ENCODE measurements around the gene CGB2.

CGB2 gene

DNA sequence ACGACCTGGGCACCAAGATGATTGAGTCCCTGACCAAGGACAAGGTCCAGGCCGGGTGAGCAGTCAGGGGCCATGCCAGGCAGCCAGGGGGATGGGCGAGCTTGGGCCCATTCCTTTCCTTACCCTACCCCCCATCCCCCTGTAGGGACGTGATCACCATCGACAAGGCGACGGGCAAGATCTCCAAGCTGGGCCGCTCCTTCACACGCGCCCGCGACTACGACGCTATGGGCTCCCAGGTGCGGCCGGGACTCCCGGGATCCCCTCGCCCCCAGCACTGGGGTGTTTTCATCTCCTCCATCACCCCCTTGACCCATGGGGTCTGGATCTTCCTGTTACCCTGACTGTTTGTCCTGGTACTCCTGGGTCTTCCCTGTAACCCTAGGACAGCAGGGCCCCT lies 21.9 kb upstream of the CGB2 start:
- POLR2A ChIA-PET: interaction anchor here (0.6 kb wide), 1 partner anchor 48 kb away, joined by 6 read pairs; the partner anchor contains the start of gene CGB7
- no peak overlapping the region for H3K4me3 ChIP-seq (ENCODE audit: control insufficient read depth in 1 of 7, extremely low read depth in 1 of 7, insufficient read depth in 4 of 7, low read depth in 2 of 7, low read length in 6 of 7)
- 98% methylated on average over 13 of the region's 18 CpGs for WGBS (ENCODE audit: insufficient coverage)
- H3K36me3 ChIP-seq (ENCODE audit: control insufficient read depth in 4 of 4, insufficient read depth in 4 of 4, low read length in 3 of 4): peaks cover 16 to 78% (median 58%) of the 10 kb centered on the region in 4 experiments
- CTCF ChIA-PET: interaction anchor here (0.6 to 4.3 kb wide), 4 partner anchors 8 to 16 kb away, joined by 3 to 15 read pairs (median 4); partner anchors contain the start of genes GYS1 and RUVBL2
- no peaks in the 10 kb centered on the region for H3K27me3 ChIP-seq (replicated peaks in 2 of 5; ENCODE audit: control insufficient read depth in 4 of 5, insufficient read depth in 5 of 5, low read length in 4 of 5)
- no peaks in the 10 kb centered on the region for H3K9me3 ChIP-seq (ENCODE audit: control extremely low read depth in 1 of 5, control insufficient read depth in 4 of 5, insufficient read depth in 2 of 5, low read depth in 1 of 5, low read length in 4 of 5)
- no peaks in the 10 kb centered on the region for H3K4me1 ChIP-seq (ENCODE audit: control extremely low read depth in 1 of 4, control insufficient read depth in 4 of 4, insufficient read depth in 4 of 4, low read length in 3 of 4)
- no peak overlapping the region for H3K27ac ChIP-seq (ENCODE audit: insufficient read depth in 1 of 2, low read depth in 1 of 2, low read length in 2 of 2, poor library complexity in 1 of 2, severe bottlenecking in 2 of 2)
- no peak for DNase-seq

DNA sequence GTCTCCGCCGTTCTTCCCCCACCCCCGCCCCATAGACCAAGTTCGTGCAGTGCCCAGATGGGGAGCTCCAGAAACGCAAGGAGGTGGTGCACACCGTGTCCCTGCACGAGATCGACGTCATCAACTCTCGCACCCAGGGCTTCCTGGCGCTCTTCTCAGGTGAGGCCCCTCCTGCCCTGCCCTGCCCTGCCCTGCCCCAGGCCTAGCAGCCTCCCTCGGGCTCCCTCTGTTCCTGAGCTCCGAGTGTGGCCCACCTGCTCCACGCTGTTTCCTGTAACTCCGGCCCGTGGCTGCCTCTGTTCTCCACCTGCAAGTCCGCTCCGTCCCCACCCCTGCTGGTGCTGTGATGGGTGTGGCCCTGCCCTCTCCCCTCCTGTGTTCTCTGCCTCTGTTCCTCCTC lies 21.2 kb upstream of the CGB2 start:
- Histone ChIP-seq H3K36me3 (ENCODE audit: control insufficient read depth in 4 of 4, insufficient read depth in 4 of 4, low read length in 3 of 4) (peaks cover 13 to 78% (median 58%) of the 10 kb centered on the region in 4 experiments), H3K4me3 (ENCODE audit: control insufficient read depth in 1 of 7, extremely low read depth in 1 of 7, insufficient read depth in 4 of 7, low read depth in 2 of 7, low read length in 6 of 7) (no peak overlapping the region), H3K4me1 (ENCODE audit: control extremely low read depth in 1 of 4, control insufficient read depth in 4 of 4, insufficient read depth in 4 of 4, low read length in 3 of 4) (no peaks in the 10 kb centered on the region), H3K27me3 (replicated peaks in 2 of 5; ENCODE audit: control insufficient read depth in 4 of 5, insufficient read depth in 5 of 5, low read length in 4 of 5) (no peaks in the 10 kb centered on the region), H3K27ac (ENCODE audit: insufficient read depth in 1 of 2, low read depth in 1 of 2, low read length in 2 of 2, poor library complexity in 1 of 2, severe bottlenecking in 2 of 2) (no peak overlapping the region), H3K9me3 (ENCODE audit: control extremely low read depth in 1 of 5, control insufficient read depth in 4 of 5, insufficient read depth in 2 of 5, low read depth in 1 of 5, low read length in 4 of 5) (no peaks in the 10 kb centered on the region)
- ChIA-PET CTCF (interaction anchor here (1.6 to 4.3 kb wide), 2 partner anchors 7 to 10 kb away, joined by 3 to 15 read pairs; no protein-coding TSS in a partner anchor), POLR2A (interaction anchor here (0.6 kb wide), 1 partner anchor 47 kb away, joined by 6 read pairs; the partner anchor contains the start of gene CGB7)
- 96% methylated on average over 17 of the region's 18 CpGs for WGBS (ENCODE audit: insufficient coverage)
- DNase-seq: no peak

DNA sequence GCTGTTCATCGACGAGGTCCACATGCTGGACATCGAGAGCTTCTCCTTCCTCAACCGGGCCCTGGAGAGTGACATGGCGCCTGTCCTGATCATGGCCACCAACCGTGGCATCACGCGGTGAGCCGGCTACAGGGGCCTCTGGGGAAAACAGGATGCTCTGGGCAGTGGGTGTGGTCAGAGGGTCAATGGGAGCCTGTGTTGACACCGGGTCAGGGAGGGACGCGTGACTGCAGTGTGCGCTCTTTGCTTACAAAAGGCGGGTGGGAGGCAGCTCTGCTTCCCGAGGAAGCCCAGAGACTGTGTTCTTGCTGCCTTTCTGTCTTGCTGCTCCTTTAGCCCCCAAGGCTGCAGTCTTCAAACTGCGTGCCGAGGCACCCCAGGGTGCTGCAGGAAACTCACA lies 20.5 kb upstream of the CGB2 start:
- Histone ChIP-seq H3K4me1 (ENCODE audit: control extremely low read depth in 1 of 4, control insufficient read depth in 4 of 4, insufficient read depth in 4 of 4, low read length in 3 of 4) (no peaks in the 10 kb centered on the region), H3K36me3 (ENCODE audit: control insufficient read depth in 4 of 4, insufficient read depth in 4 of 4, low read length in 3 of 4) (peaks cover 12 to 79% (median 60%) of the 10 kb centered on the region in 4 experiments), H3K4me3 (ENCODE audit: control insufficient read depth in 1 of 7, extremely low read depth in 1 of 7, insufficient read depth in 4 of 7, low read depth in 2 of 7, low read length in 6 of 7) (no peak overlapping the region), H3K27ac (ENCODE audit: insufficient read depth in 1 of 2, low read depth in 1 of 2, low read length in 2 of 2, poor library complexity in 1 of 2, severe bottlenecking in 2 of 2) (no peak overlapping the region), H3K9me3 (ENCODE audit: control extremely low read depth in 1 of 5, control insufficient read depth in 4 of 5, insufficient read depth in 2 of 5, low read depth in 1 of 5, low read length in 4 of 5) (no peaks in the 10 kb centered on the region), H3K27me3 (replicated peaks in 2 of 5; ENCODE audit: control insufficient read depth in 4 of 5, insufficient read depth in 5 of 5, low read length in 4 of 5) (no peaks in the 10 kb centered on the region)
- POLR2A ChIA-PET: no interaction called here
- 92% methylated on average over 13 of the region's 17 CpGs for WGBS (ENCODE audit: insufficient coverage)
- no peak for DNase-seq
- CTCF ChIA-PET: interaction anchor here (4.3 kb wide), 1 partner anchor 11 kb away, joined by 15 read pairs; no protein-coding TSS in a partner anchor

DNA sequence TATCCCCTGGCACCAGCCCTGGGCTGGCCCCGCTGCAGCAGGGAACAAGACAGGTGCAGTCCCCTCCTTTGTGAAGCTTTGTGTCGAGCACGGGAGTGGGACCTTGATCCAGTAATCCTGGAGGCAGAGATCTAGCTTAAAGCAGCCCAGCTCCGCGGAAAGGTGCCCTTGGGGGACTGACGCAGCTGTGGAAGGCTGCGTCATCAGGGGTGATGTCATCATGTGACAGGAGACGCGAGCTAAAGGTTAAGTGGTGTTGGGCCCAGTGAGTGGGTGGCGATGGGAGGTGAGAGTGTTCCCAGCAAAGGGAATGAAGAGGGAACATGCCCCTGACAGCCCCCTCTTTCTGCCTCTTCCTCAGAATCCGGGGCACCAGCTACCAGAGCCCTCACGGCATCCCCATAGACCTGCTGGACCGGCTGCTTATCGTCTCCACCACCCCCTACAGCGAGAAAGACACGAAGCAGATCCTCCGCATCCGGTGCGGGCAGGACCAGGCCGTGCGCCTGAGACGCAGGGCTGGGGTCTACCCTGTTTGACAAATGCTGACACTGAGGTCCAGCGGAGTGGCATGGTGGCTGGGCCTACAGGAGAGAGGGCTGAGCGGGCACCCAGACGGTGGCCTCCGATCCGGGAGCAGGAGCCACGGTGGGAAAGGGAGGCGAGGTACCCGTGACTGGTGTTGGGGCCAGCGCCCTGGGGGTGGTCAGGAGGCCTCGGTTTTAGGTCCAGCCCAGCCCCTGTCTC lies 17.4 kb upstream of the CGB2 start:
- ChIA-PET CTCF (interaction anchor here (1.0 to 2.3 kb wide), 3 partner anchors 9 to 16 kb away, joined by 3 to 7 read pairs (median 6); no protein-coding TSS in a partner anchor), POLR2A (no interaction called here)
- Histone ChIP-seq H3K27ac (ENCODE audit: insufficient read depth in 1 of 2, low read depth in 1 of 2, low read length in 2 of 2, poor library complexity in 1 of 2, severe bottlenecking in 2 of 2) (no peak overlapping the region), H3K4me1 (ENCODE audit: control extremely low read depth in 1 of 4, control insufficient read depth in 4 of 4, insufficient read depth in 4 of 4, low read length in 3 of 4) (peaks cover 0 to 20% (median 19%) of the 10 kb centered on the region in 4 experiments), H3K4me3 (ENCODE audit: control insufficient read depth in 1 of 7, extremely low read depth in 1 of 7, insufficient read depth in 4 of 7, low read depth in 2 of 7, low read length in 6 of 7) (no peak overlapping the region), H3K36me3 (ENCODE audit: control insufficient read depth in 4 of 4, insufficient read depth in 4 of 4, low read length in 3 of 4) (peaks cover 7 to 67% (median 53%) of the 10 kb centered on the region in 4 experiments), H3K9me3 (ENCODE audit: control extremely low read depth in 1 of 5, control insufficient read depth in 4 of 5, insufficient read depth in 2 of 5, low read depth in 1 of 5, low read length in 4 of 5) (no peaks in the 10 kb centered on the region), H3K27me3 (replicated peaks in 2 of 5; ENCODE audit: control insufficient read depth in 4 of 5, insufficient read depth in 5 of 5, low read length in 4 of 5) (peaks cover 0 to 15% (median 4%) of the 10 kb centered on the region in 5 experiments)
- WGBS (ENCODE audit: insufficient coverage): 97% methylated on average over 28 of the region's 32 CpGs
- no peak for DNase-seq

DNA sequence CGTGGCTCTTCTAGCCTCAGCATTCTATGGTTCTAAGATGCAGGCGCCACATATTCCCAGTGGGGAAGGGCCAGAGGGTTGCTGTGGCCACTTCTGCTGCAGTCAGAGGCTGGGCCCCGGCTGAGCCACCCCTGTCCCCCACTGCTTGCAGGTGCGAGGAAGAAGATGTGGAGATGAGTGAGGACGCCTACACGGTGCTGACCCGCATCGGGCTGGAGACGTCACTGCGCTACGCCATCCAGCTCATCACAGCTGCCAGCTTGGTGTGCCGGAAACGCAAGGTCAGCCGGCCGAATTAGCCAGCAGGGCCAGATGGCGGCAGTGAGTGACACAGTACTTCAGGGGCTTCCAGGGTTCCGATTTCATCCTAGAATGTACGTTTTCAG lies 16.8 kb upstream of the CGB2 start:
- Histone ChIP-seq H3K36me3 (ENCODE audit: control insufficient read depth in 4 of 4, insufficient read depth in 4 of 4, low read length in 3 of 4) (peaks cover 4 to 61% (median 47%) of the 10 kb centered on the region in 4 experiments), H3K27me3 (replicated peaks in 2 of 5; ENCODE audit: control insufficient read depth in 4 of 5, insufficient read depth in 5 of 5, low read length in 4 of 5) (peaks cover 0 to 21% (median 4%) of the 10 kb centered on the region in 5 experiments), H3K4me1 (ENCODE audit: control extremely low read depth in 1 of 4, control insufficient read depth in 4 of 4, insufficient read depth in 4 of 4, low read length in 3 of 4) (peaks cover 0 to 24% (median 22%) of the 10 kb centered on the region in 4 experiments), H3K27ac (ENCODE audit: insufficient read depth in 1 of 2, low read depth in 1 of 2, low read length in 2 of 2, poor library complexity in 1 of 2, severe bottlenecking in 2 of 2) (no peak overlapping the region), H3K4me3 (ENCODE audit: control insufficient read depth in 1 of 7, extremely low read depth in 1 of 7, insufficient read depth in 4 of 7, low read depth in 2 of 7, low read length in 6 of 7) (no peak overlapping the region), H3K9me3 (ENCODE audit: control extremely low read depth in 1 of 5, control insufficient read depth in 4 of 5, insufficient read depth in 2 of 5, low read depth in 1 of 5, low read length in 4 of 5) (no peaks in the 10 kb centered on the region)
- ChIA-PET CTCF (interaction anchor here (1.8 kb wide), 1 partner anchor 15 kb away, joined by 7 read pairs; no protein-coding TSS in a partner anchor), POLR2A (no interaction called here)
- no peak for DNase-seq
- 96% methylated on average over 18 of the region's 18 CpGs for WGBS (ENCODE audit: insufficient coverage)

DNA sequence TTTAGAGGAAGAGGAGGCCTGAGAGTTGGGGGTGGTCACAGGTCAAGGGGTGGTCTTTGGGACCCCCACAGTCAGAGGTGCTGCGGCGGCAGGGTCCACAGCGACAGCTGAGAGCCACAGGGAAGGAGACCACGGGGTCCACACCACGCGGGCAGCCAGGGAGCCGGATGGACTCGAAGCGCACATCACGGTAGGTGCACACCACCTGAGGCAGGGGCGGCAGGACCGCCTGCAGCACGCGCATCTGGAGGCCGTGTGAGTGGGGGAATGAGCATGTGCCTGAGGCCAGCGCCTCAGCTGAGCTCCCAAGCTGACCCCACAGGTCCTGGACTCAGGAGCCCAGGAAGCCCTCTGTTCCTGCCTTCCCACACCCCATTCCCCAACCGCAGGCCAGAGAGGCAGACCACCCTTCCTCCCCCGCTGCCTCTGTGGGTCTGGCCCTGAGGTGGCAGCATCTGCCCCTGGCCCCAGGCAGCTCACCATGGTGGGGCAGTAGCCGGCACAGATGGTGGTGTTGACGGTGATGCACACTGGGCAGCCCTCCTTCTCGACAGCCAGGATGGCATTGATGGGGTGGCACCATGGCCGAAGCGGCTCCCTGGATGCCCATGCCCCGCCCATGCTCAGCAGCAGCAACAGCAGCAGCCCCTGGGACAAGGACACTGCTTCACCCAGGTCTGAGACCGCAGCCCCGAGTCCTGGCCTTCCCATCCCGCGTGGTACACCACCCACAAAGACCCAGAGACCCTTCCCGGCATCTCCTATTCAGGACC lies 15.4 kb upstream of the CGB2 start:
- Histone ChIP-seq H3K27ac (ENCODE audit: insufficient read depth in 1 of 2, low read depth in 1 of 2, low read length in 2 of 2, poor library complexity in 1 of 2, severe bottlenecking in 2 of 2) (no peak overlapping the region), H3K27me3 (replicated peaks in 2 of 5; ENCODE audit: control insufficient read depth in 4 of 5, insufficient read depth in 5 of 5, low read length in 4 of 5) (peaks cover 0 to 35% (median 7%) of the 10 kb centered on the region in 5 experiments), H3K9me3 (ENCODE audit: control extremely low read depth in 1 of 5, control insufficient read depth in 4 of 5, insufficient read depth in 2 of 5, low read depth in 1 of 5, low read length in 4 of 5) (no peaks in the 10 kb centered on the region), H3K36me3 (ENCODE audit: control insufficient read depth in 4 of 4, insufficient read depth in 4 of 4, low read length in 3 of 4) (peaks cover 4 to 47% (median 36%) of the 10 kb centered on the region in 4 experiments), H3K4me3 (ENCODE audit: control insufficient read depth in 1 of 7, extremely low read depth in 1 of 7, insufficient read depth in 4 of 7, low read depth in 2 of 7, low read length in 6 of 7) (no peak overlapping the region), H3K4me1 (ENCODE audit: control extremely low read depth in 1 of 4, control insufficient read depth in 4 of 4, insufficient read depth in 4 of 4, low read length in 3 of 4) (peaks cover 0 to 24% (median 22%) of the 10 kb centered on the region in 4 experiments)
- DNase-seq: no peak
- ChIA-PET CTCF (no interaction called here), POLR2A (no interaction called here)
- 99% methylated on average over 18 of the region's 29 CpGs for WGBS (ENCODE audit: insufficient coverage)
